HepG2 (cell line): ENCODE measurements around the gene TMEM217. TPM values are rescaled to one million over a fixed set of nuclear protein-coding genes. Genes with fewer than 3 reads are reported as not detected.

Source experiments
- GFI1 ChIP-seq: sonication (generic); formaldehyde crosslinking; IDR thresholded peaks from 2 replicates; pipeline ENCODE4 v1.5.0; 2020; ENCODE audit warnings: missing genetic modification reagents, mild to moderate bottlenecking, borderline replicate concordance
- MTF2 ChIP-seq: sonication (generic); formaldehyde crosslinking; IDR thresholded peaks from 2 replicates; pipeline ENCODE4 v1.5.0; 2020; ENCODE audit warnings: missing genetic modification reagents, borderline replicate concordance
- STAT5B ChIP-seq: sonication (generic); formaldehyde crosslinking; IDR thresholded peaks from 2 replicates; pipeline ENCODE4 v1.4.0; 2020; ENCODE audit warnings: missing genetic modification reagents
- USF2 ChIP-seq, 2 experiments: sonication (generic) in 1 of 2; formaldehyde crosslinking in 1 of 2; IDR thresholded peaks; 2 replicates each; pipeline versions ENCODE4 v1.5.1 to v1.6.1; 2011 to 2020; ENCODE audit warnings: borderline replicate concordance in 1 of 2, low read depth in 1 of 2, low read length in 1 of 2, mild to moderate bottlenecking in 1 of 2, missing genetic modification reagents in 1 of 2, moderate library complexity in 1 of 2
- ZNF142 ChIP-seq: sonication (generic); formaldehyde crosslinking; IDR thresholded peaks from 2 replicates; pipeline ENCODE4 v1.4.0; 2020; ENCODE audit warnings: missing genetic modification reagents
- ZNF143 ChIP-seq: sonication (generic); formaldehyde crosslinking; IDR thresholded peaks from 2 replicates; pipeline ENCODE4 v1.4.0; 2020; ENCODE audit warnings: missing genetic modification reagents
- ZNF160 ChIP-seq: sonication (generic); formaldehyde crosslinking; IDR thresholded peaks from 2 replicates; pipeline ENCODE4 v1.8.0; 2022; ENCODE audit warnings: mild to moderate bottlenecking, inconsistent platforms, missing genetic modification reagents
- ZNF275 ChIP-seq: sonication (generic); formaldehyde crosslinking; IDR thresholded peaks from 2 replicates; pipeline ENCODE4 v1.8.0; 2022; ENCODE audit warnings: missing genetic modification reagents, mild to moderate bottlenecking, inconsistent platforms, borderline replicate concordance
- ZNF331 ChIP-seq: sonication (generic); formaldehyde crosslinking; IDR thresholded peaks from 2 replicates; pipeline ENCODE4 v1.4.0; 2020; ENCODE audit warnings: missing genetic modification reagents
- ZNF441 ChIP-seq: sonication (generic); formaldehyde crosslinking; IDR thresholded peaks from 2 replicates; pipeline ENCODE4 v1.7.0; 2021; ENCODE audit warnings: missing genetic modification reagents, borderline replicate concordance
- ZNF563 ChIP-seq: sonication (generic); formaldehyde crosslinking; IDR thresholded peaks from 2 replicates; pipeline ENCODE4 v1.8.0; 2022; ENCODE audit warnings: mild to moderate bottlenecking, moderate library complexity, missing genetic modification reagents
- ZNF564 ChIP-seq: sonication (generic); formaldehyde crosslinking; IDR thresholded peaks from 2 replicates; pipeline ENCODE4 v1.8.1; 2023; ENCODE audit warnings: mild to moderate bottlenecking, missing genetic modification reagents
- ZNF773 ChIP-seq: sonication (generic); formaldehyde crosslinking; IDR thresholded peaks from 2 replicates; pipeline ENCODE4 v1.4.0; 2020; ENCODE audit warnings: missing genetic modification reagents, borderline replicate concordance
- ZNF816 ChIP-seq: sonication (generic); formaldehyde crosslinking; IDR thresholded peaks from 2 replicates; pipeline ENCODE4 v1.8.0; 2022; ENCODE audit warnings: missing genetic modification reagents, mild to moderate bottlenecking, borderline replicate concordance
- polyA plus RNA-seq, 8 experiments: library from polyadenylated mRNA; depleted of rRNA in 3 of 8; stranded (reverse) in 7 of 8; unstranded in 1 of 8; fragments of >200 nt; fragmentation: Illumina TruSeq in 4 of 8; extraction: Trizol in 4 of 8; gene quantifications; 2 replicates each; pipeline versions ENCODE4 v1.2.1 to v1.2.3, GENCODE V29; 2011 to 2016; ENCODE audit warnings: low read depth in 4 of 8, missing spikeins in 1 of 8, mixed read lengths in 1 of 8; ENCODE audit not compliant: insufficient read depth in 1 of 8
- total RNA-seq, 5 experiments: library from RNA; depleted of rRNA; stranded (reverse); fragments of >200 nt; fragmentation: Illumina TruSeq; extraction: Trizol; gene quantifications; 2 replicates each; pipeline ENCODE4 v1.2.3, GENCODE V29; 2016; ENCODE audit warnings: low read depth in 1 of 5
- TF ChIP-seq, protein P1 (sequence below): fragments of 450-650 bp; IDR thresholded peaks from 2 replicates; pipeline ENCODE4 v1.6.1; 2017; ENCODE audit warnings: mild to moderate bottlenecking

TMEM217 gene
- total and polyA plus RNA-seq, 2 of the 13 experiments (the other 11 are each of a cell fraction or from before 2014, with no cell fraction given) = 2.3 to 3.4 TPM

DNA sequence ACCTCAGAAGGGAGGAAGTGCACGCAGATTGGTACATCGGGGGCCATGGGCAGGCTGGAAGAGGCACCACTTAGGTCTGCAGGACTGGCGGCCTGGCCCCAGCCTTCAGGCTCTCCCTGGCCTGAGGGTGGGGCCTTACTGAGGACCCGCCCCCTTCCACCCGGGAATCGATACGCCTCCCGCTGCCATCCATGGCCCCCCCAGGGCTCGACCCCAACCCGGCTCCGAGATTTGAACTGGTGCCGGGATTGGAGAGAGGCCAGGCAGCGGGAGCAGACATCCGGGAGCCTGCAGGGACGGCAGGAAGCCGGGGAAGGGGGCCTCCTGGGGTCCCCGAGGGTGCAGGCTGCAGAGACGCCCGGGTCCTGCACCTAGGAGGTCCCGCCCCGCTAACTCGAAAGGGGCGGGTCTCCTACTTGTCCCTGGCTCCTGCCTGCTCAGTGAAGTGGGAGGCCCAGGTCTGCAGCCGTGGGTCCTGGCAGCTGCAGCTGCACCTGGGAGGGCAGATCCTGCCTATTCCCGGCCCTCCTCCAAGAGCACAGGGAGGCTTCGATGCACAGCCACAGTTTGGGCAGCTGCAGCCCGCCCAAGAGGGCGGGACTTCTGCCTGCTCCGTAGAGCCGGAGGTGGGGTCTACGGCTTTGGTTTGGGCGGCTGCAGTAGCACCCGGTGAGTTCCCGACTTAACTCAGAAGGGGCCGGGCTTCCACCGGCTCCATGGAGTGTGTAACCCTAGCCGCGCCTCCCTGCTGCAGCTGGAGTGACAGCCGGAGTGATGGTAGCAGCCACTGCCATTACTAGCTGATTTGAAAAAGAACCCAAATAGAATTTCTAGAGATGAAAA is 35.6 kb downstream of the TMEM217 start (continued):
- TF ChIP-seq, protein P1, sequence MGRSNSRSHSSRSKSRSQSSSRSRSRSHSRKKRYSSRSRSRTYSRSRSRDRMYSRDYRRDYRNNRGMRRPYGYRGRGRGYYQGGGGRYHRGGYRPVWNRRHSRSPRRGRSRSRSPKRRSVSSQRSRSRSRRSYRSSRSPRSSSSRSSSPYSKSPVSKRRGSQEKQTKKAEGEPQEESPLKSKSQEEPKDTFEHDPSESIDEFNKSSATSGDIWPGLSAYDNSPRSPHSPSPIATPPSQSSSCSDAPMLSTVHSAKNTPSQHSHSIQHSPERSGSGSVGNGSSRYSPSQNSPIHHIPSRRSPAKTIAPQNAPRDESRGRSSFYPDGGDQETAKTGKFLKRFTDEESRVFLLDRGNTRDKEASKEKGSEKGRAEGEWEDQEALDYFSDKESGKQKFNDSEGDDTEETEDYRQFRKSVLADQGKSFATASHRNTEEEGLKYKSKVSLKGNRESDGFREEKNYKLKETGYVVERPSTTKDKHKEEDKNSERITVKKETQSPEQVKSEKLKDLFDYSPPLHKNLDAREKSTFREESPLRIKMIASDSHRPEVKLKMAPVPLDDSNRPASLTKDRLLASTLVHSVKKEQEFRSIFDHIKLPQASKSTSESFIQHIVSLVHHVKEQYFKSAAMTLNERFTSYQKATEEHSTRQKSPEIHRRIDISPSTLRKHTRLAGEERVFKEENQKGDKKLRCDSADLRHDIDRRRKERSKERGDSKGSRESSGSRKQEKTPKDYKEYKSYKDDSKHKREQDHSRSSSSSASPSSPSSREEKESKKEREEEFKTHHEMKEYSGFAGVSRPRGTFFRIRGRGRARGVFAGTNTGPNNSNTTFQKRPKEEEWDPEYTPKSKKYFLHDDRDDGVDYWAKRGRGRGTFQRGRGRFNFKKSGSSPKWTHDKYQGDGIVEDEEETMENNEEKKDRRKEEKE = no peak
- TF ChIP-seq MTF2 (no peak), ZNF441 (CRISPR knock-in tag) (0 out of 2 replicates have a peak, but pooled peaks have one; percentile 8), ZNF331 (CRISPR knock-in tag) (peak; percentile 18; the same call in 1 of the 2 replicates), GFI1 (CRISPR knock-in tag) (no peak; the same call in 1 of the 2 replicates), ZNF773 (CRISPR knock-in tag) (no peak), ZNF160 (peak; percentile 78), ZNF563 (CRISPR knock-in tag) (peak; percentile 75; the same call in 1 of the 2 replicates), STAT5B (no peak), ZNF564 (peak; percentile 52; the same call in 1 of the 2 replicates), ZNF142 (CRISPR knock-in tag) (no peak), ZNF816 (CRISPR knock-in tag) (peak; percentile 73; the same call in 1 of the 2 replicates), USF2 (IDR thresholded peaks at IDR 0.05; ENCODE audit: low read depth, low read length) (no peak), USF2 (CRISPR knock-in tag; IDR thresholded peaks at IDR 0.05; ENCODE audit: borderline replicate concordance) (no peak), ZNF143 (peak; percentile 13; the same call in 1 of the 2 replicates), ZNF275 (CRISPR knock-in tag) (no peak)
